ENCODE measurements around the gene NEU3. TPM values are rescaled to one million over a fixed set of nuclear protein-coding genes. Genes with fewer than 3 reads are reported as not detected.
"Not testable (repeated sequence)": the region's sequence is repeated elsewhere in the genome, so short reads cannot be mapped to it uniquely, and the experiment has no call there.

NEU3 gene
- total RNA-seq, 1 experiment from 2014 or later: 4.9 TPM

DNA sequence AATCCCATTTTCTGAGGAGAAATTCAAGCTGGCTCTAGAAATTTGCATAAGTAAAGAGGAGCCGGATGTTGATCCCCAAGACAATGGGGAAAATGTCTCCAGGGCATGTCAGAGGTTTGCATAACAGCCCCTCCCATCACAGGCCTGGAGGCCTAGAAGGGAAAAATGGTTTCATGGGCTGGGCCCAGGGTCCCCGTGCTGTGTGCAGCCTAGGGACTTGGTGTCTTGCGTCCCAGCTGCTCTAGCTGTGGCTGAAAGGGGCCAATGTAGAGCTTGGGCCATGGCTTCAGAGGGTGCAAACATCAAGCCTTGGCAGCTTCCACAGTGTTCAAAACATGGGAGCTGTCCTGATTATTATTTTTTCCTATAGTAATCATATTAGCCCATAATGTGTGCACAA, 30.5 kb downstream of the NEU3 start:
- H3K9me3 ChIP-seq, DNase-seq, H3K4me3 ChIP-seq, H3K36me3 ChIP-seq, H3K27me3 ChIP-seq: not testable (repeated sequence)

DNA sequence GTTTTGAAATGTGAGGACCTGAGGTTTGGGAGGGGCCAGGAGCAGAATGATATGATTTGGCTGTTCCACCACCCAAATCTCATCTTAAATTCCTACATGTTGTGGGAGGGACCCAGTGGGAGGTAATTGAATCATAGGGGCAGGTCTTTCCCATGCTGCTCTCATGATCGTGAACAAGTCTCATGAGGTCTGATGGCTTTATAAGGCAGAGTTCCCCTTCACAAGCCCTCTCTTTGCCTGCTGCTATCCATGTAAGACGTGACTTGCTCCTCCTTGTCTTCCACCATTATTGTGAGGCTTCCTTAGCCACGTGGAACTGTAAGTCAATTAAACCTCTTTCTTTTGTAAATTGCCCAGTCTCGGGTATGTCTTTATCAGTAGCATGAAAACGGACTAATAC, 31.6 kb downstream of the NEU3 start:
- not testable (repeated sequence) for H3K36me3 ChIP-seq, DNase-seq

DNA sequence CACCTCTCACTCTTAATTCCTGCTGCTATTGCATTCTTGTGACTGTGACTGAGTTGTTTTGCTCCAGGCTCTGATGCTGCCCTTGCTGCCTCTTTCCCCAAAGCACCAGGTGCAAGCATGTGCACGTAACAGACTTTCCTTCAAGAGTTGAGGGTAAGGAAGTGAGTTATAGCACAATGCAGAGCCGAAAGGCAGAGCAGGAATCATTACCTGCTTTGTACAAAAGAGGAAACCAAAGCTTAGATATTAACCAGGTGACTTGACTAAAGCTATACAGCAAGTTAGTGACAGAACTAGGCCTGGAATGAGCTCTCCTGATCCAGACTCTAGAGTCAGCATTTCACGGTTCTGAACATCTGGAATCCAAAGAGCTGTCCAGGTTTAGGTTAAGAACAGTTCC, 33.6 kb downstream of the NEU3 start:
- no peak for DNase-seq
- Histone ChIP-seq H3K36me3 (no peaks in the 10 kb centered on the region), H3K4me3 (no peak overlapping the region), H3K9me3 (no peaks in the 10 kb centered on the region), H3K27me3 (no peaks in the 10 kb centered on the region)

More for the DNA sequence above, 31.6 kb downstream of the NEU3 start:
- not testable (repeated sequence) for H3K27me3 ChIP-seq, H3K9me3 ChIP-seq, H3K4me3 ChIP-seq

DNA sequence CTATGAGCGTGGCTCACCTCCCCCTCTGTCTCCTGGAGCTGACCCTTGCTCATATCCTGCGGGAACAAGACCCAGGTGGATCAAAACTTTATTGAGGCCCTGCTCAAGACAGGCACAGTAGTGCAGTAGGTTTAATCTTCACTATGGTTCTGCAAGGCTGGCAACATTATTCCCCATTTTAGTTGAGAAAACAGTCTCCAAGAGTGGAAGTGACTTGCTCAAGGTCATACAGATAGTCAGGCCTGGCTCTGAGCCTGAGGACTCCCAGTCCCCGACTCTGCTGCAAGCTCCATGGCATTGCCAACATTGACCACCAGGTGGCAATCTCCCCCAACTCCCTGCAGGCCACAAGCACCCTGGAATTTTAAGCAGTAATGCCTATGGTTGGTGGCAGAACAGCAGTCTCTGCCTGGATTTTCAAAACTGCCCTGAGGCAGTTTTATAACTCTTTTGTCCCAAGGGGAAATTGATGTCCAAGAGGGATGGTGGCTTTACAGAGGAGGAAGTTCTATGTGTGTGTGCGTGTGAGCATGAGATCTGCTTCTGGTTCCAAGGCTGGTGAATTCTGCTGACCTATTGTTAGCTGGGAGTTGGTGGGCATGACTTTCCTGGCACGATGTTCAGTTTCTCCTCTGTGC, 34.1 kb downstream of the NEU3 start:
- Histone ChIP-seq H3K27me3 (no peaks in the 10 kb centered on the region), H3K9me3 (no peaks in the 10 kb centered on the region), H3K36me3 (no peaks in the 10 kb centered on the region), H3K4me3 (no peak overlapping the region)
- peak; percentile 66 for DNase-seq

DNA sequence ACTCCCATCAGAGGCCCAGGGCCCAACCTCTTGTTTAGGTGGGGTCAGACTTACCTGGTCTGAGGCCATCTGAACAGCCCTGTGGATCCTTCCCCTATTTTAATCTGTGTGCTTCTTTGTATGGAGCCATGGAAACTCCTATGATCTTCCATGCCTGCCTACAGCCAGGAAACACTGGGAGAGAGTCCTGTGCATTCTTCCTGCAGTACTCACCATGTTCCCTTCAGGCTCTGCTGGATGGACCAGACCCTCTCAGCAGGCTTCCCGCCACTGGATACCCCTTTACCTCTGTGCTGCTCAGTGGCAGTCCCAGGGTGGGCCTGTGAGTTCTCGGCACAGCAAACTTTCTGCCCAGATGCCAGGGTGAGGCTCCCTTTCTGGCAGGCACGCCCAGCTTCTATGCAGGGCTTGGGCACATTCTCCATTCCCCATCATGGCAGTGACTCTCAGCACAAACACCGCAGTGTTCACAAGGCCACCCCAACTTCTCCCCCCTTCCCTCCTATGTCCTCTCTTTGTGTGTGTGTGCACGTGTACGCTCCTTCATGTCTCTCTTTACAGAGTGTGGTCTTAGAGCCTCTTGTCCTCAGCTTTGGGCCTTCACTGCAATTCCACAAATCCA, 34.8 kb downstream of the NEU3 start:
- no peak overlapping the region for H3K4me3 ChIP-seq
- H3K27me3 ChIP-seq: no peaks in the 10 kb centered on the region
- H3K36me3 ChIP-seq: no peaks in the 10 kb centered on the region
- DNase-seq: no peak
- no peaks in the 10 kb centered on the region for H3K9me3 ChIP-seq

DNA sequence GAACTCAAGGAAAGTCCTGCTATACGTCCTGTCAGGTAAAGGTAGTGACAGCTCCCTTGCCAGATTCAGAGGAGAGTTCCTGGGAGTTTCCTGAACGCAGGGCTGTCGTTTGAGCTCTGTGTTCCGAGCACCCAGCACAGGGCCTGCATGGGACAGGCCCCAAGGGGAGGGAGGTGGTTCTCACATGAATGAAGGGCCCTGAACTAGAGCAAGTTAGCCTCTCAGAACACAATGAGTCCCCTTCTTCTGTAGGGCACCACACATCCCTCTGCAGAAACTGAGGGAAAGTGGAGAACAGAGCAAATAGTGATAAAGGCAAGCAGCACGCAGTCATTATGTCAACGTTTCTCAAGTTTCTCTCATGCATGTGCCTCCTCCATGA, 35.3 kb downstream of the NEU3 start:
- Histone ChIP-seq H3K27me3 (no peaks in the 10 kb centered on the region), H3K36me3 (no peaks in the 10 kb centered on the region), H3K9me3 (no peaks in the 10 kb centered on the region), H3K4me3 (no peak overlapping the region)
- DNase-seq: no peak

DNA sequence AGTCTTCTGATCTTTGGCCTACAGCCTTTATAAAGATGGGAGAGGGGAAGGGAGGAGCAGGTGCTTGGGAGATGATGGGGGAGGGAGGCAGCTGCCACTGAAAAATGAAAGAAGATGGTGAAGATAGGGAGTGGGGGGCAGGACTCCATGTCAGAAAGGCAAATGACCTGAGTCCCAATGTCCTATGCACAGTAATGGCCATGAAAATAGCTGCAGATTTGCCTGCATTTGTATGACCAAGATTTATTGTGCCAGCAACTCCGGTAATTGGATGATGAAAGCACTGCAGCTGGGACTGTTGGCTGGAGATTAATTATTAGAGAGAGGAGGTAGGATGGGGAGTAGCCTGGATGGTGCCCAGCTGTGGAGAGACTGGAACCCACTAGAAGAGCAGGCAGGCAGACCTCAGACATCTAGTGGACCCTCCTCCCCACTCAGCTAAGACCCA, 36.1 kb downstream of the NEU3 start:
- no peaks in the 10 kb centered on the region for H3K36me3 ChIP-seq
- no peaks in the 10 kb centered on the region for H3K9me3 ChIP-seq
- no peak for DNase-seq
- H3K4me3 ChIP-seq: no peak overlapping the region
- H3K27me3 ChIP-seq: no peaks in the 10 kb centered on the region

DNA sequence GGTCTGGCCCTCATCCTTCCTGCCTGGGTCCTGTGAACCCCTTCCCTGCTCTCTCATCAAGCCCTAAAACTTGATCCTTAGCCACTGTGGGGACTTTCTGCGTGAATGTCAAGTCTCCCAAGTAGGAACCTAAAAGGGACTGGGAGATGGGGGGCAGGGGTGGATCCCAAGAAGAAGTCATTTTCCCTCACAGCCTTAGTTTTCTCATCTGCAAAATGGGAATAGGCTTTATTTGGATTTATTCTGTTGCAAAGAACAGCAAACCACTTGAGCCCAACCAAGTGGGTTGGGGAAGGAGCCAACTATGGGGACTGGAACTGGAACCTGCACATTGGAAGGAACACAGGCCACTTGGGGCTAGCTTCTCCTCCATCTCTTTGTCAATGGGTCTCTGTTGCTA, 36.8 kb downstream of the NEU3 start:
- Histone ChIP-seq H3K27me3 (no peaks in the 10 kb centered on the region), H3K9me3 (no peaks in the 10 kb centered on the region), H3K4me3 (no peak overlapping the region), H3K36me3 (no peaks in the 10 kb centered on the region)
- no peak for DNase-seq

DNA sequence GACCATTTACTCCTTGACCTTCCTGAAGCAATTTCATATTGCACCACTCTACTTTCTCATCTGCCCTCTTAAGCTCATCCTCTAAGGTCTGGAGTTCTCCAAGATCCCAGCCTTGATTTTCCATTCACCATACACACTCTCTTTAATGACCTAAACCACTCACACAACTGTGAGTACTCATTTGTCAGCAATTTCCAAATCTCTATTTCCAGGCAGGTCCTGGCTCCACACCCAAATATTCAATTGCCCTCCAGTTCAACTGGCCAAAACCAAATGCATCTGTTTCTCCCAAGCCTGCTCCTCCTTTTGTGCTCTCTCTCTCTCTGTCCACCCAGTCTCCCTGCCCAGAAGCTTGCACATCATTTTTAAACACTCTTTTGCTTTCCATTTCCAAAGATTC, 39.6 kb downstream of the NEU3 start:
- H3K4me3 ChIP-seq: no peak overlapping the region
- no peak for DNase-seq
- H3K9me3 ChIP-seq: no peaks in the 10 kb centered on the region
- H3K27me3 ChIP-seq: no peaks in the 10 kb centered on the region
- no peaks in the 10 kb centered on the region for H3K36me3 ChIP-seq

DNA sequence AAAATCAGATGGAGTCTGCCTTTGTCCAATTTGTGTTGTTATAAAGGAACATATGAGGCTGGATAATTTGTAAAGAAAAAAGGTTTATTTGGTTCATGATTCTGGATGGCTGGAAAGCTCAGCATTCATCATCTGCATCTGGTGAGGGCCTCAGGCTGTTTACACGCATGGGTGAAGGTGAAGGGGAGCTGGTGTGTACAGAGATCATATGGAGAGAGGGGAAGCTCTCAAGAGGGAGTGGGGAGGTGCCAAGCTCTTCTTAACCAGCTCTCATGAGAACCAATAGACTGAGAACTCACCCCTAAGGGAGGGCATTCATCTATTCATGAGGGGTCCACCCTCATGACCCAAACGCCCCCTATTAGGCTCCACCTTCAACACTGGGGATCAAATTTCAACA, 40.0 kb downstream of the NEU3 start:
- no peaks in the 10 kb centered on the region for H3K9me3 ChIP-seq
- H3K36me3 ChIP-seq: no peaks in the 10 kb centered on the region
- no peak overlapping the region for H3K4me3 ChIP-seq
- no peaks in the 10 kb centered on the region for H3K27me3 ChIP-seq
- no peak for DNase-seq

DNA sequence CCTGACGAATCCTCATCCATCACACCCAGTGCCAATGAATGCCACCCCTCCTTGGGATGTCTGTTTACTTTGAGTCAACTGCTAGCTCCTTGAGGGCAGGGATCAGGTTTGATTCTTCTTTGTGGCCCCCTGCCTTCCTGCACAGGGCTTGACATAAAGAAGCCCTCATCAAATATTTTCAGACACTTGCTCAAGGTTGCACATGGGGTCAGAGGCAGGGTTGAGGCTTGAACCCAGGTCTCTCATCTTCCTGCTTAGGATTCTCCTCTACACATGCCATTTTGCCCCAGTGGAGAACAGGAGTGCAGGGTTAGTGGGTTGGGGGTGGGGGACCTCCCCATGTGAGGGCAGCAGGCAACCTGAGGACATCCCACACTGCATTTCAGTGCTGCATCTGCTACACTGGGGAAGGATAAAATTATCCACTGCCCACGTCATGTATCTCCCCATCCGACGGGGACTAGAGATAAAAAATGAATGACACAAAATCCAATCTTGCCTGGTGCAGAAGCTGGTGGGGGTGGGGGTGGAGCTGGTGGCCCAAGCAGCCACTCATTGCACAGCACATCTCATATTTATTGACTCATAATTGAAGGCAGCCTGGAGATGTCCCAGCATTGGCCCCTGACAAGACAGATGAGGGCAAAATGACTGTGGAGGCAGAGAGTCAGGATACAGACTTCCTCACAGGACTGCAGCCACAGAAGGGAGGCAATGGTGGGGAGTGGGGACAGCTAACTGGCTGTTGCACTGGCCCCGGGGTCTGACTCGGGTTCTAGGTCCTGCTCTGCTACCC, 41.3 kb downstream of the NEU3 start:
- Histone ChIP-seq H3K9me3 (no peaks in the 10 kb centered on the region), H3K4me3 (no peak overlapping the region), H3K27me3 (no peaks in the 10 kb centered on the region), H3K36me3 (no peaks in the 10 kb centered on the region)
- DNase-seq: no peak

DNA sequence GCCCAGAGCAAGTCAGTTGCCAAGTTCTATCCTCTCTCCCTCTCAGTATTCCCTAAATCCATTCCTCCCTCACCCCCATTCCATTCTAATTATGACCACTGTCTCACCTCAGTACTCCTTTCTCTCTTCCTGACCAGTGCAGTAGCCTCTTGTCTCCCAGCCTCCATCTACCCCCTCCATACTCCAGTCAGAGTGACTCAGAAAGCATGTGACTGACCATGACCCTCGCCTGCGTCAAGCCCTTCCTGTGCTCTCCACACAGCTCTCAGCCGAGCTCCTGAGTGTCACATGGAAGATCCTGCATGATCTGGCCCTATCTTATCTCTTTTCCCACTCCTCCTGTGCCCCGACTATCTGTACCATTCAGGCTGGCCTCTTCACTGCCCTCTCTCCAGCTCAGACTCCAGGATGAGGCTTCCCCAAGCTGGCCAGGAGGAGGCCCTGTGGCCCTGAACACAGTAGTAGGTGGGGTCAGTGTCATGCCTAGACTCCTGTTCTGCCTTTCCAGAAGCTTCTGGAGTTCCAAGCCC, 42.6 kb downstream of the NEU3 start:
- no peak overlapping the region for H3K4me3 ChIP-seq
- H3K36me3 ChIP-seq: no peaks in the 10 kb centered on the region
- no peaks in the 10 kb centered on the region for H3K27me3 ChIP-seq
- no peaks in the 10 kb centered on the region for H3K9me3 ChIP-seq
- DNase-seq: no peak

DNA sequence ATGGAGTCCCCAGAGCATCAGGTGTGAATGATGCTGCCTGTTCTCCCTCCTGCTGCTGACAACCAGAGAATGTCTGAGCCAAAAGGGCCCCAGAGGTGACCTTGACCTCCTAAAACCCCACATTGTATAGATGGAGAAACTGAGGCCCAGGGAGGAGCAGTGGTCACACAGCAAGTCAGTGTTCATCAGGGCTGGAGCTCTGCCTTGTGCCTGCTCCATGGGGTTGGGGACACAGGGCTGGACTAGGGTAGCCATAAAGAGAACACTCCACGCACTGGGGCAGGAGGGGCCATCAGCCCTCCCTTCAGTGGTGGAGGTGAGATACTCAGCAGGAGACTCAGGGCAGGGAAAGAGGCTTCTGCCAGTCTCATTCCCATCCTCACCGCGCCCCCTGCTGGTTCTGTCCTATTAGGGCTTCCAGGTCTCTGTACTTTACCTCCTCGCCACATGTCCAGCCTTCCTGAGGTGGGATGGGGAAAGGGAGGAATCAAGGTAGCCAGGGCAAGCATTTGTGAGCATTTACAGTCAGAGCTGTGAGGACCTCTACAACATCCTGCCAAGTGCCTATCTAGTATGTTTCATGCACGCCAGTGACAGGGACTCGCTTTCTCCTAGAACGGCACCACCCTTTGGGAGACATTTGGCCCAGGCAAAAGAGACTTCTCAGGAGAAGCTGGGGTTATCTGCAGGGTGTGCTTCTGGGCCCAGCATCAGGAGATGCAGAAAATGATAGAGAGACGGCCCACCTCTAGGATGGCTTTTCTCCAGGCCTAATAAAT, 43.2 kb downstream of the NEU3 start:
- H3K27me3 ChIP-seq: no peaks in the 10 kb centered on the region
- no peak overlapping the region for H3K4me3 ChIP-seq
- H3K9me3 ChIP-seq: no peaks in the 10 kb centered on the region
- DNase-seq: peak; percentile 40
- H3K36me3 ChIP-seq: no peaks in the 10 kb centered on the region

DNA sequence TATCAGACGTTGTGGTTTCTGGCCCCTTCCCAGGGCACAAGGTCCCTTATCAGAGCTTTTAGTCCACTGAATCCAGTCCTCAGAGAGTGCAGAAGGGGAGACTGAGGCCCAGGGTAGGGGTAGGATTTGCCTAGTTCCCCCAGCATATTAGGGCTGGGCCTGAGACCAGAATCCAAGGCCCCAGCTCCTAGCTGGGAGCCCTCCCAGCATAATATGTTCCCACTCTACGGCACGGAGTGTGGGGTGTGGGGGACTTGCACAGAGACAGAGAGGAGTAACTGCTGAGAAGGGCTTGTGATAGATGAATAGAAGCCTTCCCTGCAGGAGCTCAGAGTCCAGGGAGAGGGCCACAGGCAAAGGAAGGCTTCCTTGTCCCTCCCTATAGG, 43.8 kb downstream of the NEU3 start:
- no peak for DNase-seq
- Histone ChIP-seq H3K9me3 (no peaks in the 10 kb centered on the region), H3K36me3 (no peaks in the 10 kb centered on the region), H3K27me3 (no peaks in the 10 kb centered on the region), H3K4me3 (no peak overlapping the region)

DNA sequence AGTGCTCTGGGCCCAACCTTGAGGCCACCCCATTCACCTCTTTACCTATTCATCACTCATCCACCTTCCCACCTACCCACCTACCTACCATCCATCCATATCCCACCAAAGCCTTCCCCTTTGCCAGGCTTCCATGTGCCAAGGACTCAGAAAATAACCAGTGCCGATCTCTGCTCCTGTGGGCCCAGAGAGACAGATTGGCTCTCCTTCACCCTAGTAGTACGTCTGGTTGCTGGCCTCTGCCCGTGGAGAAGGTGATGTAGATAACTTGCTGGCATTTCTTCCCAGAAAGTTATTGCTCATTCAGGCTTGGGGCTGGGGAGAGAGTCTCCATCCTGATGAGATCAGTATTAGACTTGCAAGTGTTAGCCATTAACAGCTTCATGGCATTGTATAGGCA, 45.2 kb downstream of the NEU3 start:
- Histone ChIP-seq H3K36me3 (no peaks in the 10 kb centered on the region), H3K9me3 (no peaks in the 10 kb centered on the region), H3K4me3 (no peak overlapping the region), H3K27me3 (no peaks in the 10 kb centered on the region)
- no peak for DNase-seq

DNA sequence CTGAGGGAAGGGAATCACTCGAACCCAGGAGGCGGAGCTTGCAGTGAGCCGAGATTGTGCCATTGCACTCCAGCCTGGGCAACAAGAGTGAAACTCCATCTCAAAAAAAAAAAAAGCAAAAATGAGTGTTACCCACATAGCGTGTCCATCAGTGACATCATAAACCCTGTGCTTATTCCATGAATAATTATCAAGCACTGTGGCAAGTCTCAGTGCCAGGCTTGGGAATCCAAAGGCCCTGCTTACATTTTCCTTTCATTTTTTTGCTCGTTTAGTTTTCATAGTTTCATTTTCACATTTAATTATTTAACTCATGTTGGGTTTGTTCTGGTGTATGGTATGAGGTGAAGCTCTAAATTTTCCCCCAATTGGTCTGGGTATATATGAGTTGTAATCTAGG, 46.5 kb downstream of the NEU3 start:
- Histone ChIP-seq H3K36me3 (no peaks in the 10 kb centered on the region), H3K9me3 (no peaks in the 10 kb centered on the region), H3K27me3 (no peaks in the 10 kb centered on the region), H3K4me3 (no peak overlapping the region)
- DNase-seq: no peak

Measured in MG63 (cell line).